ENCODE measurements around the gene KRTAP13-2.

DNA sequence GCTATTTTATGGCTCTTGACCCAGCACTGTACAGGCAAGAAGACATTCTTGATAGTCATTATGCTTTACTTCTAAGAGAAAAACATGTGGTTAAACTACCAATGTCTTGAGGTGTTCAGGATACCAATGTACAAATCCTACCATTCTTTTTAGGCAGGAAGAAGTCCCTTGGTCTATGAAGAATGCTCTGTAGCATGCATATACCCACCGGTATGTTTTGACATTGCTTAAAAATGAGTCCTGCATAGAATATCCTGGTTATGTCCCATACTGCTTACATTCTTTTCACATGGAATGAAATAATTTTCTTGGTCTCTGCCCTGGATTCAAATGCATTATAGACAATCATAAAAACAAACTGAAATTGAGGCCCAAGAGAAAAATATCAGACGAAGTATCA, 39.4 kb downstream of the KRTAP13-2 start:
- TF ChIP-seq, protein P1, sequence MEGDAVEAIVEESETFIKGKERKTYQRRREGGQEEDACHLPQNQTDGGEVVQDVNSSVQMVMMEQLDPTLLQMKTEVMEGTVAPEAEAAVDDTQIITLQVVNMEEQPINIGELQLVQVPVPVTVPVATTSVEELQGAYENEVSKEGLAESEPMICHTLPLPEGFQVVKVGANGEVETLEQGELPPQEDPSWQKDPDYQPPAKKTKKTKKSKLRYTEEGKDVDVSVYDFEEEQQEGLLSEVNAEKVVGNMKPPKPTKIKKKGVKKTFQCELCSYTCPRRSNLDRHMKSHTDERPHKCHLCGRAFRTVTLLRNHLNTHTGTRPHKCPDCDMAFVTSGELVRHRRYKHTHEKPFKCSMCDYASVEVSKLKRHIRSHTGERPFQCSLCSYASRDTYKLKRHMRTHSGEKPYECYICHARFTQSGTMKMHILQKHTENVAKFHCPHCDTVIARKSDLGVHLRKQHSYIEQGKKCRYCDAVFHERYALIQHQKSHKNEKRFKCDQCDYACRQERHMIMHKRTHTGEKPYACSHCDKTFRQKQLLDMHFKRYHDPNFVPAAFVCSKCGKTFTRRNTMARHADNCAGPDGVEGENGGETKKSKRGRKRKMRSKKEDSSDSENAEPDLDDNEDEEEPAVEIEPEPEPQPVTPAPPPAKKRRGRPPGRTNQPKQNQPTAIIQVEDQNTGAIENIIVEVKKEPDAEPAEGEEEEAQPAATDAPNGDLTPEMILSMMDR (IDR thresholded peaks at IDR 0.05), result no peak
- TF ChIP-seq POLR2AphosphoS5 (IDR thresholded peaks at IDR 0.05), result no peak
- TF ChIP-seq POLR2A (IDR thresholded peaks at IDR 0.05), result no peak
- no peak for TF ChIP-seq EP300 (IDR thresholded peaks at IDR 0.05)
